Amygdala (tissue), 56 donors: ENCODE results near the gene DUSP22.

Source experiments
- DNase-seq, 56 donors: peaks; one replicate each; lab custom pipeline; 2025; lab: John Stamatoyannopoulos, UW

Gene DUSP22

GRCh38 chr6:296151-297122, 4.2 kb downstream of the DUSP22 start:
- DNase-seq = no peak

- DNase-seq = no peak
These were observed 5.4 kb downstream of the DUSP22 start for GRCh38 chr6:297571-298232.

- DNase-seq = no peak
These were observed 6.2 kb downstream of the DUSP22 start for GRCh38 chr6:298233-299103.

- no peak for DNase-seq
These were observed 7.1 kb downstream of the DUSP22 start for GRCh38 chr6:299104-299980.

DNA sequence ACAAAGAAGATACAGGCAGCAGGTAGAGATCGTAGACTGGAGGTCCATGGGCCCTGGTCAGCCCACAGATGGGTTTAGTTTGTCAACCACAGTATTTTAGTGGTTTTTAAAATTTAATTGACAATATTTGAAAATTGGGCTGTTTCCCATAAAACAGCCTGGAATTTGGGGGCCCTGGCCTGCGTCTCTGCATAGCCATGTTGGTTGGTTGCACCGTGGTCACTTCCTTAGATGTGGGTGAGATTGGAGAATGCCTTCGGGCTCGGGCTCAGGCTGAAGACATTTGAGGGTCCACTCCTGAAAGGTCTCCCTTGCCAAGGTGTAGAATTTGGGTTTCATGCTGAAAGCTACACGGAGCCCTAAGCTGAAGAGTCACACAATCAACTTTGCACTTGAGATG, 7.7 kb downstream of the DUSP22 start:
- DNase-seq = no peak

GRCh38 chr6:300494-301198, 8.4 kb downstream of the DUSP22 start:
- no peak for DNase-seq

DNA sequence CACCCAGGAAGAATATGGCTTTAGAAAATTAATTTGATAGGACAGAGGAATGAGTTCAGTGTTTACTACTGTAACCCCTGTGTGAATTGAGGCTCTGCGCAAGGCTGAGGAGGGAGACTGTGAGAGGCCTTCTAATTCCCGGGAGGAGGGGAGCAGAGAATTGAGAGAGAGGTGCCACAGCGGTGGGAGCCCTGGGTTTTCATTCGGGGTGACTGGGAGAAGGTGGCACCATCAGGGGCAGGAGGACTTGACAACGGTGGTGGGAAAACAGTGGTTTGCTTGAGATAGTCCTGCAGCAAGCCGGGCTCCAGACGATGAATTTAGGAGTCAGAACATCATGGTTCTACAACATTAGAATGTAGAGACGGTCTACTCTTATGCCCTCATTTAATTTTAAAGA, 9.2 kb downstream of the DUSP22 start:
- no peak for DNase-seq

GRCh38 chr6:301929-302705, 9.8 kb downstream of the DUSP22 start:
- DNase-seq = no peak

- DNase-seq = no peak
These were observed 10.5 kb downstream of the DUSP22 start for GRCh38 chr6:302760-303159.

DNA sequence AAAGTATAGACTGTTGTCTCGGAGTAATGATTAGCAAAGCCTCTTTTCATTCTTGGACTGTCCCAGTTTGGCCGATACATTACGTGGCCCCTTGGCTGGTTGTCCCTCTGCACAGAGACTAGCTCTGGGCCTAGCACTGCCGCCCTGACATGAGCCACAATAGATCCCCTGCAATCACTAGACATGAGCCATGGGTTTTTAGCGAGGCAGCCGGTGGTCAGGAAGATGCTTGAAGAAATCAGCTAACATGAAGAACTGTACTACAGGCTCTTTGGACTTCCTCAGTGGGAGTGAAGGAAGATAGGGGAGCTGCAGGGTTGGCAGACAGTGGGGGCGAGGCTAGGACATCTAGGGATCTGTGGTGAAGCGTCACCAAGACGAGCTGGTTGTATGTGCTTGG, 11.0 kb downstream of the DUSP22 start:
- DNase-seq = no peak

GRCh38 chr6:303948-304558, 11.8 kb downstream of the DUSP22 start:
- DNase-seq = no peak

- DNase-seq = no peak
These were observed 12.6 kb downstream of the DUSP22 start for GRCh38 chr6:304833-305370.

- no peak for DNase-seq
These were observed 13.3 kb downstream of the DUSP22 start for GRCh38 chr6:305371-306206.

GRCh38 chr6:306641-307061, 14.4 kb downstream of the DUSP22 start:
- no peak for DNase-seq

DNA sequence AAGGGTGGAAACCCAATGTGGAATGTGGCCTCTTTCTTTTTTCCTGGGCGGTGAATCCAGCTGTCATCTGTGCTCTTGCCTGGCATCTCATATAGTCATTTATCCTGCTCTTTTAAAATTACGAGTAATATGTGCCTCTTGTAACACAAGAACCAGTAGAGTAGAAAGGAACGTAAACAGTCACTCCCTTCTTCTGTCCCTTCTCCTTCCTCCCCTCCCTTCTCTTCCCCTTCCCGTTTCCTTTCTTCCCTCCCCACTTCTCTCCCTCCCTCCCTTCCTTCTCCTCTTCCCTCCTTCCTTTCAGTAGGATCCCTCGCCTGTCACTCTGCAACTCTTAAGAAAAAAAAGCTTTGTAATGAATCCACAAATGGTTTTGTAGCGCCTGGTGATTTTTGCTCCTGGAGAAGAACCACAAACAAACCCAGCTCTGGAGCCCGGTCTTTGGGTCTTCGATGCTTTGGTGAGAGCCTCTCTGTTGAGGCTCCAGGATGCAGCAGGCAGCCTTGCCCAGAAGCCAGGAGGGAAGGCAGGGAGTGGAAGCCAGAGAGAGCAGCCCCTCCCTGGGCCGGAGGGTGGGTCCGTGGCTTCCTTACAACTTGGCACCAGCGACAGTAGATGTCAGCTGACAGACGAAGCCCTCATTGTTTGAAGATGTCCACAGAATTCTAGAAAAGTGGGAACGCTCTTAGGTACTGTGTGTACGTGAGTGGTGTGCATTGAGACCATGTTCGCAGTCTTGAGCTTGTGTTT, 15.0 kb downstream of the DUSP22 start:
- no peak for DNase-seq

DNA sequence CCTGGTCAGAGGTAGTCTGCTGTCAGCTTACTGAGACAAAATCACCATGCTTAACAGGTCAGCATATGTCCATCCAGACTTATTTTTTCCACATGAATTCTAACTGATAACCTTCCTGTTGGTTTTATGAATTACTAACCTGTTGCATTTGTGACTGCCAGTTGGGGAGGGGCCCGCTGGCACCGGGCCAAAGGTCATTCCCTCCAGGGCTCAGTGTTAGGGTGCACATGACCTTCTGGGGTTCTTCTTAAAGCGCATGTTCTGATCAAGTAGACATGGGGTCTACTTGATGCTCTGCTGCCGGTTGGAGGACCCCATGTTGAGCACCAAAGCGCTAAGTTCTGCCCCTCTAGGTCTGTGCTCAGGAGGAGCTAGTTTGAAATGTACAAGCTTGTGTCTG, 15.6 kb downstream of the DUSP22 start:
- DNase-seq = no peak
